Measurements from ENCODE around the gene DNAJC18. TPM values are rescaled to one million over a fixed set of nuclear protein-coding genes. Genes with fewer than 3 reads are reported as not detected.

Gene DNAJC18
- total and polyA plus RNA-seq, 2 of the 8 experiments (the other 6 are each of a cell fraction or from before 2014, with no cell fraction given) = 7.8 to 29.2 TPM

DNA sequence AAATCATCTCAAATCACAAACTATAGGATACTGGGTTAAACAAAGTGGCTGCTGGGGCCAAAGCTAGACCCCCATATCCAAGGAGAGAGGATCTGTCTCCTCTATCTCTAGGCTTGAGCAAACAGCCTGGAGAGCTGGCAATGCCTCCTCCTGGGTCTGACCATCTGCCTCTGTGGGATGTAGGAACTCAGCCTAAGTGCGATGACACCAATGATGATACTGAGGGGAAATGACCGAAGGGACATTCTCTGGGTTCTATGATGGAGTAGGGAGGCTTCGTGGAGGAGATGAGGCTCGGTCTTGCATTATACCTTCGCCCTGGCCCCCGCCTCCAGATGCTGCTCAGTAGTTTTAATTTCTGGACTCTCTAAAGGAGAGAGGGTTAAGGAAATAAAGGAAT, 26.2 kb downstream of the DNAJC18 start (continued):
- no peak for TF ChIP-seq CHD1 (IDR thresholded peaks at IDR 0.05; ENCODE audit: low read depth, low read length)
- TF ChIP-seq NANOG (IDR thresholded peaks at IDR 0.05; ENCODE audit: insufficient read depth, low read depth, low read length, poor library complexity, severe bottlenecking) = no peak
- TF ChIP-seq TBP (IDR thresholded peaks at IDR 0.05; ENCODE audit: low read depth, low read length) = no peak
